ENCODE results near the gene ARHGAP15.

Gene ARHGAP15

GRCh38 chr2:143144813-143145455 lies 15.7 kb downstream of the ARHGAP15 start:
- no peak for DNase-seq (ENCODE audit: low read depth)

- no peak for DNase-seq (ENCODE audit: low read depth)
Observed at GRCh38 chr2:143146366-143146765, 17.1 kb downstream of the ARHGAP15 start.

GRCh38 chr2:143146815-143147530 lies 17.8 kb downstream of the ARHGAP15 start:
- no peak for DNase-seq (ENCODE audit: low read depth)

- DNase-seq (ENCODE audit: low read depth): no peak
Observed at GRCh38 chr2:143148011-143148410, 18.8 kb downstream of the ARHGAP15 start.

GRCh38 chr2:143148757-143149156 lies 19.5 kb downstream of the ARHGAP15 start:
- DNase-seq (ENCODE audit: low read depth): no peak

- DNase-seq (ENCODE audit: low read depth): no peak
Observed at GRCh38 chr2:143150287-143150686, 21.1 kb downstream of the ARHGAP15 start.

- no peak for DNase-seq (ENCODE audit: low read depth)
Observed at GRCh38 chr2:143151111-143151752, 22.0 kb downstream of the ARHGAP15 start.

- no peak for DNase-seq (ENCODE audit: low read depth)
Observed at GRCh38 chr2:143152219-143152618, 23.0 kb downstream of the ARHGAP15 start.

GRCh38 chr2:143152637-143153036 lies 23.4 kb downstream of the ARHGAP15 start:
- DNase-seq (ENCODE audit: low read depth): no peak

- no peak for DNase-seq (ENCODE audit: low read depth)
Observed at GRCh38 chr2:143155661-143156060, 26.4 kb downstream of the ARHGAP15 start.

GRCh38 chr2:143157001-143157400 lies 27.8 kb downstream of the ARHGAP15 start:
- DNase-seq (ENCODE audit: low read depth): no peak

- DNase-seq (ENCODE audit: low read depth): no peak
Observed at GRCh38 chr2:143157418-143157817, 28.2 kb downstream of the ARHGAP15 start.

GRCh38 chr2:143158098-143158497 lies 28.9 kb downstream of the ARHGAP15 start:
- no peak for DNase-seq (ENCODE audit: low read depth)

GRCh38 chr2:143158551-143159485 lies 29.6 kb downstream of the ARHGAP15 start:
- no peak for DNase-seq (ENCODE audit: low read depth)

GRCh38 chr2:143159486-143159840 lies 30.2 kb downstream of the ARHGAP15 start:
- no peak for DNase-seq (ENCODE audit: low read depth)

- DNase-seq (ENCODE audit: low read depth): no peak
Observed at GRCh38 chr2:143160732-143161707, 31.8 kb downstream of the ARHGAP15 start.

GRCh38 chr2:143162123-143162837 lies 33.1 kb downstream of the ARHGAP15 start:
- DNase-seq (ENCODE audit: low read depth): no peak

GRCh38 chr2:143162997-143163396 lies 33.8 kb downstream of the ARHGAP15 start:
- DNase-seq (ENCODE audit: low read depth): no peak

GRCh38 chr2:143163499-143163898 lies 34.3 kb downstream of the ARHGAP15 start:
- no peak for DNase-seq (ENCODE audit: low read depth)

GRCh38 chr2:143165291-143165690 lies 36.1 kb downstream of the ARHGAP15 start:
- DNase-seq (ENCODE audit: low read depth): no peak

All from GM04503 (cell line).